Adipocyte (in vitro differentiated cells): ENCODE data around the gene MAST1.
"Not testable (repeated sequence)": the region's sequence is repeated elsewhere in the genome, so short reads cannot be mapped to it uniquely, and the experiment has no call there.

Experiments
- DNase-seq: peaks from one replicate; pipeline ENCODE4 v3.0.0-alpha.2; 2015; ENCODE audit warnings: low read depth
- H3K27me3 ChIP-seq: replicated peaks from 2 replicates; pipeline ENCODE4 v1.7.0; 2013; ENCODE audit warnings: mild to moderate bottlenecking, low read length, moderate library complexity; ENCODE audit not compliant: control insufficient read depth, insufficient read depth
- H3K36me3 ChIP-seq: 2 replicates; pipeline ENCODE4 v1.7.0; 2013; ENCODE audit warnings: low read length, mild to moderate bottlenecking, moderate library complexity; ENCODE audit not compliant: control insufficient read depth, insufficient read depth, severe bottlenecking
- H3K4me1 ChIP-seq: 2 replicates; pipeline ENCODE4 v1.7.0; 2013; ENCODE audit warnings: mild to moderate bottlenecking, low read length, moderate library complexity; ENCODE audit not compliant: control insufficient read depth, insufficient read depth
- H3K4me3 ChIP-seq: 2 replicates; pipeline ENCODE4 v1.7.0; 2013; ENCODE audit warnings: mild to moderate bottlenecking, low read length, moderate library complexity
- H3K9ac ChIP-seq: 2 replicates; pipeline ENCODE4 v1.7.0; 2013; ENCODE audit warnings: mild to moderate bottlenecking, low read length, moderate library complexity
- H3K9me3 ChIP-seq: 2 replicates; pipeline ENCODE4 v1.7.0; 2013; ENCODE audit warnings: mild to moderate bottlenecking, low read length, moderate library complexity; ENCODE audit not compliant: control insufficient read depth

Gene MAST1

DNA sequence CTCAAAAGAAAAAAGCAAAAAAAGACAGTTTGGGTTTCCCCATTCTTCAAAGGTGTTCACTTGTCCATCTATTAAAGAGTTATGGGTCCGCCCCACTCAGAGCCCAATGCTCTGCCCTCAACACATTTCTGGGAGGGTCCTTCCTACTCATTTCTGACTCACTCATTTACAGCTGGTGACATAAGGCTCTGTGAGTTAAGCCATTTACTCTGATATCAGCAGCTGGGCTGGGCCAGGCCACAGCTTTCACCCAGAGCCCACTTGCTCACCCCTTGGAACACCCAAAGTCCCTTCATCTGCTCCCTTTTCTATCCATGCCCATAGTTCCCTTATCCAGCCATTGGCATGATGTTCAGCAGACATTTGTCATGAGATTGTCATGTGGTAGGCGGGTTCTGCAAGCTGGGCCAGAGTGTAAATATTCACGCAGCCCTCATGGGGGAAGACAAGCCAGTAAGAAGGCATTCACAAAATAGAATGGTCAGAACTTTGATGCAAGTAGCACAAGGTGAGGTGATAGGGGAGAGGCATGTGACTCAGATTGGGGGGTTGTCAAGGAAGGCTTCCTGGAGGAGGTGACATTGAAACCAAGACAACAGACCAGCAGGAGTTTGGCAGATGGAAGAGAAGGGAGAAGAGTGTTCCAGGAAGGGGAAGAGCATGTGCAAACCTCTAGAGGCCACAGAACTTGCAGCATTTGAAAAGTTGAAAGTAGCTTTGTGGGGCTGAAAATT, 5.9 kb downstream of the MAST1 start:
- Histone ChIP-seq H3K9ac (no peak overlapping the region), H3K27me3 (peaks cover 37% of the 10 kb centered on the region), H3K4me1 (peaks cover 10% of the 10 kb centered on the region), H3K36me3 (no peaks in the 10 kb centered on the region), H3K4me3 (no peak overlapping the region), H3K9me3 (no peaks in the 10 kb centered on the region)
- DNase-seq, result no peak

DNA sequence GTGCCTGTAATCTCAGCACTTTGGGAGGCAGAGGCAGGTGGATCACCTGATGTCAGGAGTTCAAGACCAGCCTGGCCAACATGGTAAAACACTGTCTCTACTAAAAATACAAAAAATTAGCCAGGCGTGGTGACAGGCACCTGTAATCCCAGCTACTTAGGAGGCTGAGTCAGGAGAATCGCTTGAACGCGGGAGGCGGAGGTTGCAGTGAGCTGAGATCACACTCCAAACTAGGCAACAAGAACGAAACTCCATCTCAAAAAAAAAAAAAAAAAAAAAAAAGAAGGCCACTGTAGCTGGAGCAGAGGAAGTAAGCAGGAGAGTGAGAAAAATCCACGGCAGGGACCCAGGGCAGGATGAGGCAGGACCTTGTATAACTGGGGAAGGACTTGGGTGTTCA, 8.3 kb downstream of the MAST1 start:
- H3K36me3 ChIP-seq, result not testable (repeated sequence)

GRCh38 chr19:12847159-12848139, 9.1 kb downstream of the MAST1 start:
- peak overlapping the region; percentile 64 for H3K4me3 ChIP-seq
- no peaks in the 10 kb centered on the region for H3K9me3 ChIP-seq
- H3K9ac ChIP-seq, result peak overlapping the region; percentile 58
- peak; percentile 91 for DNase-seq
- peaks cover 3% of the 10 kb centered on the region for H3K4me1 ChIP-seq
- H3K27me3 ChIP-seq, result peaks cover 9% of the 10 kb centered on the region
- no peaks in the 10 kb centered on the region for H3K36me3 ChIP-seq

More for the DNA sequence above, 8.3 kb downstream of the MAST1 start:
- not testable (repeated sequence) for H3K9ac ChIP-seq, H3K4me3 ChIP-seq, DNase-seq, H3K4me1 ChIP-seq, H3K9me3 ChIP-seq
- peaks cover 15% of the 10 kb centered on the region for H3K27me3 ChIP-seq

DNA sequence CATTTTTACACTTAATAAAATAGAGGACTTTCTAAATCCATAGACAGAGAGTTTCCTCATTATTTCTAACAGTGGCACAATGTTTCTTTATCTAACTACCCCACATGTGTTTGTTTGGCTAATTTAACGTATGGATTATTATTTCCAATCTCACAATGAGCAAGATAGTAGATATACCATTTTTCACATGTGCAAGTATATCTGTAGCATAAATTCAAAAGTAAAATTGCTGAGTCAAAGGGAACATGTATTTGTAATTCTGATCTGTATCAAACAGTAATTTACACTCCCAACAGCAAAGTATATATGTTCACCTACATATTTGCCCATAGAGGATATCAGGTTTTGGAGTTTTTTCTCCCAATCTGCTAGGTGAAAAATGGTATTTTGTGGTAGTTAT, 18.3 kb downstream of the MAST1 start:
- Histone ChIP-seq H3K4me3 (no peak overlapping the region), H3K27me3 (peaks cover 7% of the 10 kb centered on the region), H3K9me3 (peaks cover 14% of the 10 kb centered on the region), H3K36me3 (no peaks in the 10 kb centered on the region), H3K4me1 (no peaks in the 10 kb centered on the region), H3K9ac (no peak overlapping the region)
- no peak for DNase-seq

- Histone ChIP-seq H3K36me3 (no peaks in the 10 kb centered on the region), H3K9me3 (peaks cover 14% of the 10 kb centered on the region), H3K27me3 (peaks cover 10% of the 10 kb centered on the region), H3K4me1 (no peaks in the 10 kb centered on the region), H3K4me3 (no peak overlapping the region), H3K9ac (no peak overlapping the region)
- no peak for DNase-seq
These were observed 20.0 kb downstream of the MAST1 start for GRCh38 chr19:12858041-12858928.

DNA sequence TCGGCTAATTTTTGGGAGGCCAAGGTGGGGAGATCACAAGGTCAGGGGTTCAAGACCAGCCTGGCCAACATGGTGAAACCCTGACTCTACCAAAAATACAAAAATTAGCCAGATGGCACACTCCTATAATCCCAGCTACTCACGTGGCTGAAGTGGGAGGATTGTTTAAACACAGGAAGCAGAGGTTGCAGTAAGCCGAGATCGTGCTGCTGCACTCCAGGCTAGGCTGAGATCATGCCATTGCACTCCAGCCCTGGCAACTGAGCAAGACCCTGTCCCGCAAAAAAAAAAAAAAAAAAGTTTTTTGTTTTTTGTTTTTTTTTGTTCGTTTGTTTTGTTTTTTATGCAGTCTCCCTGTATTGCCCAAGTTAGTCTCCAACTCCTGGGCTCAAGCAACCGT, 21.2 kb downstream of the MAST1 start:
- H3K27me3 ChIP-seq, result peaks cover 14% of the 10 kb centered on the region
- peaks cover 14% of the 10 kb centered on the region for H3K9me3 ChIP-seq
- no peaks in the 10 kb centered on the region for H3K4me1 ChIP-seq
- no peak overlapping the region for H3K9ac ChIP-seq
- DNase-seq, result no peak
- H3K36me3 ChIP-seq, result no peaks in the 10 kb centered on the region
- H3K4me3 ChIP-seq, result no peak overlapping the region

DNA sequence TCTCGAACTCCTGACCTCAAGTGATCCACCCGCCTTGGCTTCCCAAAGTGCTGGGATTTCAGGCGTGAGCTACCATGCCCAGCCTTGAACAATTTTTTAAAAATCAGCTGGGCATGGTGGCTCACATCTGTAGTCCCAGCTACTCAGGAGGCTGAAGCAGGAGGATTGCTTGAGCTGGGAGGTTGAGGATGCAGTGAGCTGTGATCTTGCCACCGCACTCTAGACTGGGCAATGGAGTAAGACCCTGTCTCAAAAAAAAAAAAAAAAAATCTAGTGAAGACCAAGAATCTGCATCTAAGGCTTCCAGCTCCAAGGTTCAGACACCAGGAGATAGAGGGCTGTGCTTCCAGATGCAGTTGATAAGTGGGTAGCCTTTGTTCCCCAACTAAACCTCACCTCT, 25.8 kb downstream of the MAST1 start:
- no peak overlapping the region for H3K4me3 ChIP-seq
- H3K9ac ChIP-seq, result no peak overlapping the region
- peaks cover 16% of the 10 kb centered on the region for H3K27me3 ChIP-seq
- DNase-seq, result no peak
- no peaks in the 10 kb centered on the region for H3K9me3 ChIP-seq
- peaks cover 3% of the 10 kb centered on the region for H3K4me1 ChIP-seq
- H3K36me3 ChIP-seq, result no peaks in the 10 kb centered on the region

DNA sequence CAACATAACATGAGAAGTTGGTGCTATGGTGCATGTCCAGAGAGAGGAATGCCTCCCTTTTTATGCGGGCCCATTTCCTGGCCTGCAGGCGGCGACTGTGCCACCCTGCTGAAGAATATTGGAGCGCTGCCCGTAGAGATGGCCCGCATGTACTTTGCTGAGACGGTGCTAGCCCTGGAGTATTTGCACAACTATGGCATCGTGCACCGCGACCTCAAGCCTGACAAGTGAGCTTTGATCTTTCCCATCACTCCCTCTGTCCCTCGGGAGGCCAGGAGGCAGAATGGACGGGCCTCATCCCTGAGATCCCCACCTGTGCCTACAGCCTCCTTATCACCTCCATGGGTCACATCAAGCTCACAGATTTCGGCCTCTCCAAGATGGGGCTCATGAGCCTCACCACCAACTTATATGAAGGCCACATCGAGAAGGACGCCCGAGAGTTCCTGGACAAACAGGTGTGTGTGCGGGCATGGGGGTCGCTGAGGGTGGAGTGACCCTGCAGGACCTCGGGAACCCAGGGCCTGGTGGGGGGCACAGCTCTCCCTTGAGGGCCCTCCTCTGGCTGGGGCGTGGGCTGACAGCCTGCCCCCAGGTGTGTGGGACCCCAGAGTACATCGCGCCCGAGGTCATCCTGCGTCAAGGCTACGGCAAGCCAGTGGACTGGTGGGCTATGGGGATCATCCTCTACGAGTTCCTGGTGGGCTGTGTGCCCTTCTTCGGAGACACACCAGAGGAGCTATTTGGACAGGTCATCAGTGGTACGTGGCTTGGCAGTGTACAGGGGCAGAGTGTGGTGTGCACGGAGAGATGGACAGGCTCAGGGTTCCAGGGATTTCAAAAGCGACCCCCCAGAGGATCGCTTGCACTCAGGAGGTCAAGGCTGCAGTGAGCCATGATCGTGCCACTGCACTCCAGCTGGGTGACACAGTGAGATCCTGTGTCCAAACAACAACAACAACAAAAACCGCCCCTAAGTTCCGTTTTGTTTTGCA, 26.7 kb downstream of the MAST1 start:
- H3K9me3 ChIP-seq, result no peaks in the 10 kb centered on the region
- H3K36me3 ChIP-seq, result no peaks in the 10 kb centered on the region
- peaks cover 3% of the 10 kb centered on the region for H3K4me1 ChIP-seq
- no peak overlapping the region for H3K4me3 ChIP-seq
- H3K27me3 ChIP-seq, result peaks cover 16% of the 10 kb centered on the region
- no peak for DNase-seq
- no peak overlapping the region for H3K9ac ChIP-seq

DNA sequence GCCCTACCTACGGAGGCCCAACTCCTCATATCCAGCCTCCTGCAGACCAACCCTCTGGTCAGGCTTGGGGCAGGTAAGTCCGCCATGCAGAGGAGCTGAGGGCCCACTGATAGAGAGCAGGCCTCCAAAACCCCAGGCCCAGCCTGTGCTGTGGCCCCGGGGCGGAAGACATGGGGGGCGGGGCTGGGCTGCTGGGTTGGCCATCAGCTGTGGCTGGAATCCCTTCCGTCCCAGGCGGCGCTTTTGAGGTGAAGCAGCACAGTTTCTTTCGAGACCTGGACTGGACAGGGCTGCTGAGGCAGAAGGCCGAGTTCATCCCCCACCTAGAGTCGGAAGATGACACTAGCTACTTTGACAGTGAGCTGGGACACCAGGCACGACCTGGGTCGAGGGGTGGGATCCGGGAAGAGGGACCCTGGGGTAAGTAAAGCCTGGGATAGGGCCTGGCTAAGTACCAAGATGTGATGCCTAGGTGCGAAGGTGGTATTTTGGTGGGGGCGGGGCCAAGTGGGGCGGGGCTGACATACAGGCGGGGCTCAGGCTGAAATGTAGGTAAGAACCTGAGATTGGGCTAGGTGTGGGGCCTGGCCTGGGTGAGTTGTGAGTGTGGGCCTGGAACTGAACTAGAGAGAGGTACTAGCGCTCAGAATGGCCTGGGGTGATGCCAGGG, 27.6 kb downstream of the MAST1 start:
- Histone ChIP-seq H3K4me3 (no peak overlapping the region), H3K36me3 (no peaks in the 10 kb centered on the region), H3K27me3 (peaks cover 13% of the 10 kb centered on the region), H3K9me3 (no peaks in the 10 kb centered on the region), H3K9ac (no peak overlapping the region), H3K4me1 (peaks cover 3% of the 10 kb centered on the region)
- no peak for DNase-seq
